Nephron (organoid): ENCODE results near the gene HS6ST3.

Experiments
- H3K27ac Mint-ChIP-seq, 3 experiments: 2 replicates each; pipeline ENCODE4 v1.8.0; 2020; ENCODE audit warnings: mixed read lengths in 3 of 3, mild to moderate bottlenecking in 2 of 3, moderate library complexity in 1 of 3
- H3K27me3 Mint-ChIP-seq: 2 replicates; pipeline ENCODE4 v1.8.0; 2021; ENCODE audit warnings: low read depth, mild to moderate bottlenecking, moderate library complexity, mixed read lengths
- H3K36me3 Mint-ChIP-seq: 2 replicates; pipeline ENCODE4 v1.8.0; 2020; ENCODE audit warnings: low read depth, mixed read lengths
- H3K4me1 Mint-ChIP-seq: 2 replicates; pipeline ENCODE4 v1.8.0; 2020; ENCODE audit warnings: mixed read lengths
- H3K4me3 Mint-ChIP-seq, 3 experiments: 2 replicates each; pipeline ENCODE4 v1.8.0; 2020; ENCODE audit warnings: mild to moderate bottlenecking in 3 of 3, mixed read lengths in 3 of 3, moderate library complexity in 2 of 3
- H3K9me3 Mint-ChIP-seq: 2 replicates; pipeline ENCODE4 v1.8.0; 2020; ENCODE audit warnings: mixed read lengths
- TF ChIP-seq, protein P1 (sequence below), 3 experiments: fragments of 200-600 bp; sonication (generic); IDR thresholded peaks; one replicate each; pipeline ENCODE4 v1.5.0; 2021; ENCODE audit warnings: antibody characterized with exemption in 3 of 3; ENCODE audit not compliant: unreplicated experiment in 3 of 3

Gene HS6ST3

DNA sequence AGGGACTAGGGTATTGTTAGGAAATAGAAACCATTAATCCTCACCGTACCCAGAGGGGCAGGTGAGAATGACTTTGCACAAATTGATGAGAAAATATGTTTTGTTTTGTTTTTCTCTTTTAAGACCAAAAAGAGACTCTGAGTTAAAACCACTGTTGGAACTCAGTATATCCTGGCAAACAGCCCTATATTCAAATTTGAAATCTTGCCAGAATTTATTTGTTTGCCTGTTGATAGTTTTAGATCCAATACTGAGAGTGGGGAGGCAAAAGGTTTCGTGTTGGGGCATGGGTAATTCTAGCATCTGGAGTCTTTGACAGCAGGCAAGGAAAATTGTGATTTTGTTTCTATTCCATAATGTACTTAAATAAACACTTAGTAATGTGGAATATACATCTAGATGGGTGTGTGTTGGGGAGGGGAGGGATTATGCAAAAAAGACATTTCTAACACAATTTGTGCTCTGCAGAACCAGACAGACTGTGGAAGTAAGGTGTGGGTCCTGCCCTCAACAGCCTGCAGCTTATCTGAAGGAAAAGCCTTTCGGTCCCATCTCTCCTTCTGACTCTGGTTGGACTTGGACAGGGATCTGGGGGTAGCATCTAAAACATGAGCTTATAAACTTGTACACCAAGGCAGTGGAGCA, 713.7 kb downstream of the HS6ST3 start:
- Mint-ChIP-seq H3K27ac (no peak overlapping the region), H3K4me3 (no peak overlapping the region), H3K27me3 (peaks cover 3% of the 10 kb centered on the region), H3K4me1 (peaks cover 14% of the 10 kb centered on the region), H3K36me3 (no peaks in the 10 kb centered on the region), H3K9me3 (no peaks in the 10 kb centered on the region)
- TF ChIP-seq, protein P1, sequence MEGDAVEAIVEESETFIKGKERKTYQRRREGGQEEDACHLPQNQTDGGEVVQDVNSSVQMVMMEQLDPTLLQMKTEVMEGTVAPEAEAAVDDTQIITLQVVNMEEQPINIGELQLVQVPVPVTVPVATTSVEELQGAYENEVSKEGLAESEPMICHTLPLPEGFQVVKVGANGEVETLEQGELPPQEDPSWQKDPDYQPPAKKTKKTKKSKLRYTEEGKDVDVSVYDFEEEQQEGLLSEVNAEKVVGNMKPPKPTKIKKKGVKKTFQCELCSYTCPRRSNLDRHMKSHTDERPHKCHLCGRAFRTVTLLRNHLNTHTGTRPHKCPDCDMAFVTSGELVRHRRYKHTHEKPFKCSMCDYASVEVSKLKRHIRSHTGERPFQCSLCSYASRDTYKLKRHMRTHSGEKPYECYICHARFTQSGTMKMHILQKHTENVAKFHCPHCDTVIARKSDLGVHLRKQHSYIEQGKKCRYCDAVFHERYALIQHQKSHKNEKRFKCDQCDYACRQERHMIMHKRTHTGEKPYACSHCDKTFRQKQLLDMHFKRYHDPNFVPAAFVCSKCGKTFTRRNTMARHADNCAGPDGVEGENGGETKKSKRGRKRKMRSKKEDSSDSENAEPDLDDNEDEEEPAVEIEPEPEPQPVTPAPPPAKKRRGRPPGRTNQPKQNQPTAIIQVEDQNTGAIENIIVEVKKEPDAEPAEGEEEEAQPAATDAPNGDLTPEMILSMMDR (IDR thresholded peaks at IDR 0.05; ENCODE audit: unreplicated experiment in 3 of 3): no peak

DNA sequence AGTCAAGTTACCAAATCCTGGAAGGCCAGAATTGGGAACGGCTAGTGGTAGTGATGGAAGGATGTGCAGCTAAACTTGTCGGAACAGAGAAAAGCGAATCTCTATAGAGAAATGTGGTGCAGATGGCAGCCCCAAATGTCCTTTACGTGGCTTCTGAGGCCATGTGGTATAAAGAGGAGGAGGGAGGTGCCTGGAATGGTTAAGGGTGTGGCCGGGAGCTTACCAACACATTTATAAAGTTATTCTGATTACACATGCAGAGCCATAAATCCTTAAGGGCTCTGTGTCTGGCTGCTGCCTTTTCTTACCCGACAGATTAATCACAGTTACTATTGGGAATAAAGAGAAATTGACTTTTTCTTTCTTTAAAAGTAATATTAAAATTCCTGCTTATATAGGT, 714.3 kb downstream of the HS6ST3 start:
- Mint-ChIP-seq H3K27ac (no peak overlapping the region), H3K4me1 (peaks cover 20% of the 10 kb centered on the region), H3K27me3 (peaks cover 3% of the 10 kb centered on the region), H3K36me3 (no peaks in the 10 kb centered on the region), H3K9me3 (no peaks in the 10 kb centered on the region), H3K4me3 (no peak overlapping the region)
- TF ChIP-seq, protein P1 (IDR thresholded peaks at IDR 0.05; ENCODE audit: unreplicated experiment in 3 of 3): no peak

DNA sequence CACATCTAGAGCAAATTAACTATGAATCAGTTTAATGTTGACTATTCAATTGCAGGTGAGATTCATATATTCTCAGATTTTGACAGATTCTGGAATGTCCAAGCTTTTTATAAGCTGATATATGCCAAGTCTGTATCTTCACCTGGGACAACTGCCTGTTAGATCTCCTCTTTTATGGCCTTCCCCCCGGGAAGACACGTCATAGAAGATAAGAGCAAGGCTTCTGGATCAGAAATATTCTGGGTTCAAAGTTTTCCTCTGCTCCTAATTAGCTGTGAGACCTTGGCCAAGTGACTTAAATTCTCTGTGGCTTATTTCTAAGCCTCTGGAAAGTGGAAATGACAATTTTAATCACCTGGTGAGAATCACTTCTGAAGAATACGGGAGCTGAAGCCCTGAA, 716.8 kb downstream of the HS6ST3 start:
- Mint-ChIP-seq H3K4me1 (peaks cover 23% of the 10 kb centered on the region), H3K27me3 (peaks cover 3% of the 10 kb centered on the region), H3K36me3 (no peaks in the 10 kb centered on the region), H3K27ac (no peak overlapping the region), H3K4me3 (no peak overlapping the region), H3K9me3 (no peaks in the 10 kb centered on the region)
- TF ChIP-seq, protein P1 (IDR thresholded peaks at IDR 0.05; ENCODE audit: unreplicated experiment in 3 of 3): no peak

DNA sequence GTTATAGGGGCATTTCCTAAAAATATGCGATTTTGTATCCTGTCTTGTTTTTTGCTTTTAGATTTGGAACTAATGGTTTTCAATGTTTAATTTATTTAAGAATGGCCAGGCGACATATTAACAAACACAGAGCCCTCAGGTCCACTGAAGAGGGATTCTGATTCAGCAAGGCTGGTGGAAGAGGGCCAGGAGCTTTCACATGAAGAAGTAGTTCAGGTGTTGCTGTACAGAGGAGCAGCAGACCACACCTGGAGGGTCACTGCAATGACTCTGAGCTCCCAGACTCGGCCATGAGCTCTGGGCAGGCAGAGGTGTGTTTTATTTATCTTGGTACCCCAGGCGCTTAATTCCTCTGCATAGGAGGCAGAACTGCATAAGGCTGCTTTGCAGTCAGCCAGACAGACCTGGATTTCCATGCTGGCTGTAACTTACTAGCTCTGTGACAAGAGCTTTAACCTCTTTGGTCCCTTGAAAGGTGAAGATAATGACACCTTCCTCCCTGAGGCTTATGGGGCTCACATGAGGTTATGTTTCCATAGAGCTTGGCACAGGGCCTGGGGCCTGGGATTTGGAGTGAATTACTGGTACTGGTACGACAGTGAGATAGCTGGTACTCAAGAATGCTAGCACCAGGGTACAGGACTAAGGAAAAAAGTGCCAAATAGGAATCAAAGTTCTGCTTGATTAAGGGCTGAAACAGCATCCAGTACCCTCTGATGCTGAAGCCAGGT, 719.6 kb downstream of the HS6ST3 start:
- Mint-ChIP-seq H3K27ac (no peak overlapping the region), H3K36me3 (no peaks in the 10 kb centered on the region), H3K27me3 (peaks cover 3% of the 10 kb centered on the region), H3K4me1 (peaks cover 16% of the 10 kb centered on the region), H3K4me3 (no peak overlapping the region), H3K9me3 (peaks cover 7% of the 10 kb centered on the region)
- TF ChIP-seq, protein P1 (IDR thresholded peaks at IDR 0.05; ENCODE audit: unreplicated experiment in 3 of 3): no peak

DNA sequence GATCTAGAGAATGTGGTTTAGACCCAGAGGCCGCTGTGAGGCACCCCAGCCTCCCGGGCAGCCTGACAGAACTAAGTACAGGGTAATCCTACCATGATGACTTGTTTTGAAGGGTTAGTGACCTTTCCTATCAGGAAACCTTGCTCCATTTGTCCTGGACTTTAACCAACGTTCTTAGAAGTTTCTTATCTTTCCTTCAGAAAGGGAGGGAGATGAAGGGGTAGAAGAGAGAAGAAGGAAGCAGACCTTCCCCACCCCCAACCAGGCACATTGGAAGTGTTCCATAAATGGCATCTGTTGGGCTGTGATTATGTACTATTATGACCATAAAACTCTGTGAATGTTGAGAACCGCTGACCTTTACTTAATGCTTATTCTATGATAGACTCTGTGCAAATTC, 720.2 kb downstream of the HS6ST3 start:
- Mint-ChIP-seq H3K4me1 (peaks cover 16% of the 10 kb centered on the region), H3K27ac (no peak overlapping the region), H3K4me3 (no peak overlapping the region), H3K9me3 (peaks cover 12% of the 10 kb centered on the region), H3K36me3 (no peaks in the 10 kb centered on the region), H3K27me3 (peaks cover 3% of the 10 kb centered on the region)
- TF ChIP-seq, protein P1 (IDR thresholded peaks at IDR 0.05; ENCODE audit: unreplicated experiment in 3 of 3): no peak

DNA sequence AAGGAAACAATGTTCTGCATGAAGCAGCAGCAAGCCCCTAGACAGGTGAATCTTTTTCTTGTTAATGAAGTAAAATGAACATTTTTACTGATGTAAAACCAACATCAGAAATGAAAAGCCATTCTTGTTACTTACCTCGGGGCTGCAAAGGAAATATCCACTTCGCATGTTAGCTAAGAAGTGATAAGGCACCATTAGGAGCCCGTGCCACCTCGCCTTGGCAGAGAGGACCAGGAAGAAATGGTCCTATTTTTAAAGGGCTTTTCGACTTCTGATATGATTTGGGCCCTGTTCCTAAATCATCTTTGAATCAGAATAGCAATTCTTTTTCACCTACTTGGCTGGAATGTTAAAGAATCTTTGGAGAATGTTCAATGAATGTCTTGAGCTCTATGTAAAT, 721.1 kb downstream of the HS6ST3 start:
- peaks cover 16% of the 10 kb centered on the region for H3K4me1 Mint-ChIP-seq
- H3K36me3 Mint-ChIP-seq: no peaks in the 10 kb centered on the region
- H3K27ac Mint-ChIP-seq: no peak overlapping the region
- H3K4me3 Mint-ChIP-seq: no peak overlapping the region
- peaks cover 15% of the 10 kb centered on the region for H3K9me3 Mint-ChIP-seq
- TF ChIP-seq, protein P1 (IDR thresholded peaks at IDR 0.05; ENCODE audit: unreplicated experiment in 3 of 3): no peak
- H3K27me3 Mint-ChIP-seq: peaks cover 3% of the 10 kb centered on the region
